ENCODE results near the gene LRRC26. TPM values are rescaled to one million over a fixed set of nuclear protein-coding genes. Genes with fewer than 3 reads are reported as not detected.
A peak's percentile ranks its signal among the peaks of the same experiment; 100 is the strongest.

Gene LRRC26
- total and polyA plus RNA-seq, 4 donors = 0.12 to 5.2 (median 0.57) TPM

- Histone ChIP-seq H3K4me1 (ENCODE audit: control insufficient read depth in 5 of 5, insufficient read depth in 5 of 5, low read length in 5 of 5) (peaks cover 14 to 39% (median 20%) of the 10 kb centered on the region in 5 donors), H3K9ac (ENCODE audit: insufficient read depth in 1 of 2, low read length in 2 of 2) (peak overlapping the region; percentile 14 to 39), H3K4me3 (peak overlapping the region; percentile 85), H3K27ac (ENCODE audit: low read depth in 1 of 2, low read length in 1 of 2) (peak overlapping the region; percentile 94 to 95), H3K36me3 (ENCODE audit: control insufficient read depth in 4 of 4, insufficient read depth in 4 of 4, low read length in 4 of 4) (peaks cover 0 to 39% (median 10%) of the 10 kb centered on the region in 4 donors), H3K9me3 (ENCODE audit: control insufficient read depth in 4 of 4, insufficient read depth in 3 of 4, low read length in 3 of 4) (no peaks in the 10 kb centered on the region), H3K27me3 (ENCODE audit: control insufficient read depth in 3 of 3, insufficient read depth in 3 of 3, low read length in 2 of 3) (no peaks in the 10 kb centered on the region)
- DNase-seq = no peak
- TF ChIP-seq, protein P1, sequence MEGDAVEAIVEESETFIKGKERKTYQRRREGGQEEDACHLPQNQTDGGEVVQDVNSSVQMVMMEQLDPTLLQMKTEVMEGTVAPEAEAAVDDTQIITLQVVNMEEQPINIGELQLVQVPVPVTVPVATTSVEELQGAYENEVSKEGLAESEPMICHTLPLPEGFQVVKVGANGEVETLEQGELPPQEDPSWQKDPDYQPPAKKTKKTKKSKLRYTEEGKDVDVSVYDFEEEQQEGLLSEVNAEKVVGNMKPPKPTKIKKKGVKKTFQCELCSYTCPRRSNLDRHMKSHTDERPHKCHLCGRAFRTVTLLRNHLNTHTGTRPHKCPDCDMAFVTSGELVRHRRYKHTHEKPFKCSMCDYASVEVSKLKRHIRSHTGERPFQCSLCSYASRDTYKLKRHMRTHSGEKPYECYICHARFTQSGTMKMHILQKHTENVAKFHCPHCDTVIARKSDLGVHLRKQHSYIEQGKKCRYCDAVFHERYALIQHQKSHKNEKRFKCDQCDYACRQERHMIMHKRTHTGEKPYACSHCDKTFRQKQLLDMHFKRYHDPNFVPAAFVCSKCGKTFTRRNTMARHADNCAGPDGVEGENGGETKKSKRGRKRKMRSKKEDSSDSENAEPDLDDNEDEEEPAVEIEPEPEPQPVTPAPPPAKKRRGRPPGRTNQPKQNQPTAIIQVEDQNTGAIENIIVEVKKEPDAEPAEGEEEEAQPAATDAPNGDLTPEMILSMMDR (IDR thresholded peaks at IDR 0.05; ENCODE audit: control extremely low read depth, extremely low read depth) = no peak
- no peak for ATAC-seq (ENCODE audit: insufficient read depth, low FRiP score)
- 30 to 35% methylated on average over 21 to 23 of the region's 23 CpGs for WGBS, 2 donors
Measured at GRCh38 chr9:137189297-137190295, 19.7 kb upstream of the LRRC26 start.

DNA sequence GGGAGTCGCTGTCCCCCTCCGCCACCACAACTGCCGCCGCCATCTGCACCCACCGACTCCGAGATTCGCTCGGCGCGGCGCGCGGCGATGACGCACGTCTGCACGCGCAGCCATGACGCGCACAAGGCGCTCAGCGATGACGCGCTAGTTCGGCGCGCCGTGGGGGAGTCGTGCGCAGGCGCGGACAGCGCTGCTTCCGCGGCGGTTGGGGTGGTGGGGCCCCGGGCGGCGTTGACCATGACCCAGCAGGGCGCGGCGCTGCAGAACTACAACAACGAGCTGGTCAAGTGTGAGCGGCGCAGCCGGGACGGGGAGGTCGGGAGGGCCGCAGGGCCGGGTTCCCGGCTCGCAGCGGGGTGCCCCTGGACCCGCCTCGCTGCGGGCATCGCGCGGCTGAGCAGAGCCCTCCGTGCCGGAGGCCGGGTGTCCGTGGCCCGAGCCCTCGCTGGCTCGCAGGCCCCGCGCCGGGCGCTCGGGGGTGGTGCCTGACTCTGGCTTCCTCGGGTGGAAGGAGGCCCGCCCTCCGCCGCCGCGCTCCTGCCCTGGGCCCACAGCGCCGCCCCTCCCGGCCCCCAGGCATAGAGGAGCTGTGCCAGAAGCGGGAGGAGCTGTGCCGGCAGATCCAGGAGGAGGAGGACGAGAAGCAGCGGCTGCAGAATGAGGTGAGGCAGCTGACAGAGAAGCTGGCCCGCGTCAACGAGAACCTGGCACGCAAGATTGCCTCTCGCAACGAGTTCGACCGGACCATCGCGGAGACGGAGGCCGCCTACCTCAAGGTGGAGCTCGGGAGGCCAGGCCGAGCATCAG is 18.8 kb upstream of the LRRC26 start, which contains the start of the genes ANAPC2 and SSNA1:
Gene ANAPC2, minus strand, starts transcription at position 71 of the 807 bp plus-strand sequence. Its CDS starts 28 bp downstream, at position 43.
Gene SSNA1, plus strand, starts transcription at position 187 of the 807 bp plus-strand sequence. Its CDS starts 51 bp downstream, at position 238.
- peak within 1 kb of the TSS; percentile 39 to 52 for H3K9ac ChIP-seq (ENCODE audit: insufficient read depth in 1 of 2, low read length in 2 of 2)
- H3K27me3 ChIP-seq (ENCODE audit: control insufficient read depth in 3 of 3, insufficient read depth in 3 of 3, low read length in 2 of 3) = no peaks in the 10 kb centered on the region
- peak within 1 kb of the TSS; percentile 96 for H3K4me3 ChIP-seq
- peak; percentile 89 for ATAC-seq (ENCODE audit: insufficient read depth, low FRiP score)
- H3K9me3 ChIP-seq (ENCODE audit: control insufficient read depth in 4 of 4, insufficient read depth in 3 of 4, low read length in 3 of 4) = no peaks in the 10 kb centered on the region
- peaks cover 14 to 37% (median 20%) of the 10 kb centered on the region in 5 donors for H3K4me1 ChIP-seq (ENCODE audit: control insufficient read depth in 5 of 5, insufficient read depth in 5 of 5, low read length in 5 of 5)
- H3K27ac ChIP-seq (ENCODE audit: low read depth in 1 of 2, low read length in 1 of 2) = peak within 1 kb of the TSS; percentile 94 to 95
- DNase-seq = peak; percentile 95 to 98 (median 95)
- WGBS, 2 donors = 0 to 1% methylated on average over 81 to 98 of the region's 98 CpGs
- TF ChIP-seq, protein P1 (IDR thresholded peaks at IDR 0.05; ENCODE audit: control extremely low read depth, extremely low read depth) = peak; percentile 10
- H3K36me3 ChIP-seq (ENCODE audit: control insufficient read depth in 4 of 4, insufficient read depth in 4 of 4, low read length in 4 of 4) = peaks cover 0 to 48% (median 16%) of the 10 kb centered on the region in 4 donors

GRCh38 chr9:137188086-137188489 is 18.2 kb upstream of the LRRC26 start:
- no peaks in the 10 kb centered on the region for H3K27me3 ChIP-seq (ENCODE audit: control insufficient read depth in 3 of 3, insufficient read depth in 3 of 3, low read length in 2 of 3)
- no peaks in the 10 kb centered on the region for H3K9me3 ChIP-seq (ENCODE audit: control insufficient read depth in 4 of 4, insufficient read depth in 3 of 4, low read length in 3 of 4)
- peaks cover 14 to 37% (median 20%) of the 10 kb centered on the region in 5 donors for H3K4me1 ChIP-seq (ENCODE audit: control insufficient read depth in 5 of 5, insufficient read depth in 5 of 5, low read length in 5 of 5)
- ATAC-seq (ENCODE audit: insufficient read depth, low FRiP score) = no peak
- peak overlapping the region; percentile 37 to 52 for H3K9ac ChIP-seq (ENCODE audit: insufficient read depth in 1 of 2, low read length in 2 of 2)
- 0% methylated on average over 25 to 31 of the region's 31 CpGs for WGBS, 2 donors
- peak overlapping the region; percentile 81 to 95 for H3K27ac ChIP-seq (ENCODE audit: low read depth in 1 of 2, low read length in 1 of 2)
- DNase-seq = no peak
- peak overlapping the region; percentile 96 for H3K4me3 ChIP-seq
- H3K36me3 ChIP-seq (ENCODE audit: control insufficient read depth in 4 of 4, insufficient read depth in 4 of 4, low read length in 4 of 4) = peaks cover 1 to 54% (median 21%) of the 10 kb centered on the region in 4 donors
- TF ChIP-seq, protein P1 (IDR thresholded peaks at IDR 0.05; ENCODE audit: control extremely low read depth, extremely low read depth) = no peak

Data from lung (tissue), 12 donors.